GM18517 (cell line): ENCODE measurements around the gene CEP63.
A peak's percentile ranks its signal among the peaks of the same experiment; 100 is the strongest.
"Not testable (repeated sequence)": the region's sequence is repeated elsewhere in the genome, so short reads cannot be mapped to it uniquely, and the experiment has no call there.

Experiments
- ATAC-seq: cut with Tn5 transposase; IDR thresholded peaks from one replicate; pipeline ENCODE4 v1.9.1; 2021; ENCODE audit warnings: mild to moderate bottlenecking, moderate library complexity; ENCODE audit not compliant: unreplicated experiment

The CEP63 gene

DNA sequence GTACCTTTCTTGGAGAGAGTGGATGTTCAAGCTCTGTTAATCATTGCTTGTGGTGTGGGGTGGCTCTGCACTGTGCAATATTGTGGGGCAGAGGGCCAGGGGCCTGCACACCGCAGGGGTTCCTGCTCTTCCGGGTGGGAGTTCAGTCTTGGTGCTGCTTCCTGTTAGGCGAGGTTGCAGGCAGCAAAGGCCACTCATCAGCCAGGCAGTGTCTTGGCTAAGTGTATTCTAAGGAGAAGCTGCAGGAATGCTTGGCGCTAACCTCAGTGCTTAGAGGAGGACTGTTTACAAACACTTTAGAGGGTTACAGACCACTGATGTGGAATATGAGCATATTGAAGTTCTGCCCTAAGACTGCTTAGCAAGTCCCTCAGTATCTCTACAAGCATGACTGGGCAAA is 81.7 kb downstream of the CEP63 start:
- no peak for ATAC-seq

DNA sequence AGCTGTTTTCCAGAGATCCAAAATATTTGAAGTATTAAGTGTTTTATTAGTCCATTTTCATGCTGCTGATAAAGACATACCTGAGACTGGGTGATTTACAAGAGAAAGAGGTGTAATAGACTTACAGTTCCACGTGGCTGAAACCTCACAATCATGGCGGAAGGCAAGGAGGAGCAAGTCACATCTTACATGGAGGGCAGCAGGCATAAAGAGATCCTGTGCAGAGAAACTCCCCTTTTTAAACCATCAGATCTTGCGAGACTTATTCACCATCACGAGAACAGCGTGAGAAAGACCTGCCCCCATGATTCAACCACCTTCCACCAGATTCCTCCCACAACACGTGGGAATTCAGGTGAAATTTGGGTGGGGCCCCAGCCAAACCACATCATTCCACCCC is 82.9 kb downstream of the CEP63 start:
- ATAC-seq = no peak

DNA sequence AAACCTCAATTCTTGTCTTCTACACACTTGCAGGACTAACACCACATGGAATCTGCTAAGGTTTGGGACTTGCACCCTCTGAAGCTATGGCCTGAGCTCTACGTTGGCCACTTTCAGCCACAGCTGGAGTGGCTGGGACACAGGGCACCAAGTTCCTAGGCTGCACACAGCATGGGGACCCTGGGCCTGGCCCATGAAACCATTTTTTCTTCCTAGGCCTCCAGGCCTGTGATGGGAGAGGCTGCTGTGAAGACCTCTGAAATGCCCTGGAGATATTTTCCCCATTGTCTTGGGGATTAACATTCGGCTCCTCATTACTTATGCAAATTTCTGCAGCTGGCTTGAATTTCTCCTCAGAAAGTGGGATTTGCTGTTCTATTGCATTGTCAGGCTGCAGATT is 84.0 kb downstream of the CEP63 start:
- not testable (repeated sequence) for ATAC-seq

DNA sequence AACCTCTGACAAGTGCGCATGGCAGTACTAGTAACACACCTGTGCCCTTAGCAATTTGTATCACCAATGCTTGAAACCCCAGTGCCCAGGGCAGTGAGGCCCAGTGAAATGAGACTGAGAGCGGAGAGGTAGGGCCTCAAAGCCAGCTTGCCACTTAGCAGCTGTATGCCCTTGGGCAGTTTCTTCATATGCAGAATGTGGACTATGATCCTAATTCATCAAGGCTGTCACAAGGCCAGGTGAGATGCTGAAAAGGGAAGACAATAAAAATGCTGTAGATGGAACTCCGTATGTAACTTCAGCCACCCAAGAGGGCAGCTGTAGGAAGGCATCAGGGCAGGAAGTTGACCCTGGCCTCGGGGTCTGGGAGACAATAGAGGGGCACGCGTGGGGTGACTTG is 90.6 kb downstream of the CEP63 start:
- ATAC-seq = no peak

DNA sequence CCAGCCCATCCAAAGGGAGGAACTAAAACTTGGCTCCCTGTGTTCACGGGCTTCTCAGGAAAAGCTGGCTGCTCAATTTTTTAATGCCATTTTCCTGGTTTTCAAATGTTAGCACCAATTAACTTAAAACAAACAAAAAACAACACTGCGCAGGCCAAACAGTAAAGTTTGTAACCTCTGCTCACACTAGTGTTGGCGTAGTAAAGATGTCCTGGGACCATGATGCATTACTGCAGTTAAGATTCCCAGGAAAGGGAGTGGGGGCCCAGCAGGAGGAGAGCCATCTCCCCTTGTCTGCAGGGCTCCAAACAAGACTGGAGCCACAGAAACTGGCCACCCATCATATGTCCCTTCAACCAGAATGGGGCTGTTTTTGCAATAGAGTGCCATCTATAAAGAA is 91.0 kb downstream of the CEP63 start:
- ATAC-seq = no peak

DNA sequence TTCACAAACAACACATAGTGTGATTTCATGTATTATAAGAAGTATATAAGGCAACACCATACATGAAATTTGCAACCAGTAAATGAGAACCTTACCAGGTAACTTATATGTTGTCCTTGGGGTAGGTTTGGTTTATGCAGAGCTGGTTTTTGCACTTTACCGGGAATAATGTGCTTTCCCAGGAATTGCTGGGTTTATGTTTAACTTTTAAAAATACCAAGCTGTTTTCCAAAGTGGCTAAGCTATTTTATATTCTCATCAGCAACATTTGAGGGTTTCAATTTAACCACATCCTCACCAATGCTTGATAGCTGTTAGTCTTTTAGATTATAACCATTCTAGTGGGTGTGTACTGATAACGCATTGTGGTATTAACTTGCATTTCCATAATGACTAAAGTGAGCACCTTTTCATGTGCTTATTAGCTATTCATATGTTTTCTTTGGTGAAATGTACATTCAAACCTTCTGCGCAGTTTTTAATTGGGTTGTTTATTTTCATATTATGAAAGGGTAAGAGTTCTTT is 93.3 kb downstream of the CEP63 start:
- no peak for ATAC-seq

DNA sequence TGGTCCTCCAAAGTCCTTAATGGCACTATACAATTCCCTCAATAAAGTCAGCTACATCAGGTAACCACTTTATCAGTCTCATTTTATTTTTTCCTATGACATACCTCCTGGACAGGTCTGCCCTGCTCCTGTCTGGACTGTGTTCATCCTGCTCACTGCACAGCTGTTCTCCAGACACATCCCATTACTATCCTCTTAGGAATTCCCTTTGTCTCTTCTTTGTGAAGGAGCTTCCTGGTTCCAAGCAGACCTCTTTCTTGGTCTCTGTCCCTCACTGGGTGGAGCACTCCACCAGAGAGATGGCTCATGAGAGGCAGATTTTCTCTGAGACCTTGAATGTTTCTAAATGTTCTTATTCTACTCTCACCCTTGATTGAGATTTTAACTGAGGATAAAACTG is 104.9 kb downstream of the CEP63 start:
- ATAC-seq = no peak

DNA sequence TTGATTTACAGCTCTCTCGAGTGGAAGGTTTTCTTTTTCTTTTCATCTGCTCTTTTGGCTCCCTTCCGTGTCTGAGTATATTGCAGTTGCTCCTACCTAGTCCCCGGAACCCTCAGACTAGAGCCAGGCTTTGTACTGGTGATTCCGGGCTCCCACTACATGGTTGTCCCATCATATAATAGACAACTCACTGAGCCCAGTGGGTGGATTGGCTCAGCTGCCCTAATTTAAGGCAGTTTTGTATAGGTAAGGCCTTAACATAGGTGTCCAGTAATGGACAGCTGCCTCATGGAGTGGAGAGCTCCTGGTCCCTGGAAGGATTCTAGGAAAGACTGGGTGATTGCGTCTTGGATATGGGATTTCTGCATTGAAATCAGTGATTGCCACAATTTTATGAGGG is 106.9 kb downstream of the CEP63 start:
- no peak for ATAC-seq

DNA sequence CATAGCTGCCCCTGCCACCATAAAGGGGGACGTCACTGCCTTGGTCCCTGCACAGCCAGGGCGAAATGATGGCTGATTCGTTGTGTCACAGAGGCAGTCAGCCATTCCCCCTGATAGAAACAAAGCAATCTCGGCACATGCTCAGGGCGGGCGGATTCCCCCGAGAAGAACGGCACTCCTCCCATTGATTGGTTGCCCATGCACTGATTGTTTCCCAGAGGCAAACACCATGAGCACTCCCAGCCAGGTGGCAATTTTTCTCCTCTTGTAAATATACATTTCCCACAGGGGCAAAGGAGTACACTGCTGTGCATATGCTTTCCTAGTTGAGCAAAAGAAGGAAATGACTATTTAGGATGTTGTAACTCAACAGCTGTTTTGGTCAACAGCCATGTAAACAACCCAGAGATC is 108.5 kb downstream of the CEP63 start:
- no peak for ATAC-seq

DNA sequence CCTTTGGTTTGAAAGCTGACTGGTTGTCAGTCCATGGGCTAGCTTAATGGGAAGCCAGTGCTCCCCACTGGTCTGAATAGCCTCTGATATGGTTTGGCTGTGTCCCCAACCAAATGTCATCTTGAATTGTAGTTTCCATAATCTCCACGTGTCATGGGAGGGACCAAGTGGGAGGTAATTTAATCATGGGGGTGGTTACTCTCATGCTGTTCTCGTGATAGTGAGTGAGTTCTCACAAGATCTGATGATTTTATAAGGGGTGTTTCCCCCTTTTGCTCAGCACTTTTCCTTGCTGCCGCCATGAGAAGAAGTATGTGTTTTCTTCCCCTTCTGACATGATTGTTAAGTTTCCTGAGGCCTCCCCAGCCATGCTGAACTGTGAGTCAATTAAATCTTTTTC is 109.1 kb downstream of the CEP63 start:
- ATAC-seq = not testable (repeated sequence)

DNA sequence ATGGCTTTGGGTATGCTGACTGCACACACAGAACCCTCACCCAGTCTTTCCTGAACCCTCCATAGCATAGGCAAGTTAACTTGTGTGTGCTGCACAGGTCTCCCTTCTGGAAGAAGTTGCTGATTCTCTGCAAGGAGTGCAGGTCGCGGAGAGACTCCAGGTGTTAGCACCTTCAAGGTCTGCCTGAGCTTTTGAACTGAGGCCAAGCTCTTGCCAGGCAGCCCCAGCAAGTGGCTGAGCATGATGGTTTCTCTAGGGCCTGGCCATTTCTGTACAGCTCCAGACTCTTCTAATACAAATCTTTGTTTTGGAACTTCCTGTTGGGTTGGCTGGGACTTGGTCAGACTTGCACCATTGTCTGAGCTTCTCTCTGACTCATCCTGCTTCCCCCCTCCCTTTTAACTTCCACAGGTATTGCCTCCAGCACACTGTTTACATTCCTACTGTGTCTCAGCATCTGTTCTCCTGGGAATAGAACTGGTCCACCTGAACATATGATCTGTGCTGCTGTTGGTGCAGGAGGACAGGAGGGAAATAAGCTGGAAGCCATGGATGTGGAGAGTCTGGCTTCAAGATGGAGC is 111.6 kb downstream of the CEP63 start:
- no peak for ATAC-seq

DNA sequence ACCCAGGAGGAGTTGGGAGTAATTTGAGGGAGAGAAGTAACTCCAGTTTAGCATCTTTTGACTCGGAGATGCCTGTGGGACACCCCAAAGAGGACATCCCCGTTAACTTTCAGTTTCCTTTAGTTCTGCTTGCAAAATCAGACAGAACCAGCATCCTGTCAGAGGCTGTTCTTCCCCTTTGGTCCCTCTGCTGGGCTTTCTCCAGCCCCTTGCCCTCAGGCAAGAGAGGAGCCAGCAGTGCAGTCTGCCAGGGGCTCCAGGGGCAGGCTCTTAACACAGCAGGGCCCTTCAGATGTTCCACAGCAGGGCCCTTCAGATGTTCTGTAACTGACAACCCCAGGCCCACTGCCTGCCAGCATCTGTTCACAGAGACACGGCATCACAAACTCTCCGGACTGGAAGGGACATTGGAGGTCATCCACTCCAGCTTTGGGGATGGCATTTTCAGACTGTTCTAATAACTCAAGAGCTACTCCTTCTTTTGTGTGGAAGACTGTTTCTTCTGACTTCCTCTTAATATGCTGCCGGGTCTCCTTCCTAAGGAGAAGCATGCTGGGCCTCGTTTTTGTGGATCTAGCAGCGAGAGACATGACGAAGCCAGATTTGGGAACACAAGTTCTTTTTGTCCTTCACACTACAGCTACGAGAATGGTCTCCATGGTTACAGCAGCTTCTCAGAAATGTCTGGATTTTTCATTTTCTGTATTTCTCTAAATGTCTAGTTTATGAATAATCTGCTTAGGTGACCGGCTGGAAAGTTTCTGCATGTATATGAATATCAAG is 113.1 kb downstream of the CEP63 start:
- ATAC-seq = no peak

DNA sequence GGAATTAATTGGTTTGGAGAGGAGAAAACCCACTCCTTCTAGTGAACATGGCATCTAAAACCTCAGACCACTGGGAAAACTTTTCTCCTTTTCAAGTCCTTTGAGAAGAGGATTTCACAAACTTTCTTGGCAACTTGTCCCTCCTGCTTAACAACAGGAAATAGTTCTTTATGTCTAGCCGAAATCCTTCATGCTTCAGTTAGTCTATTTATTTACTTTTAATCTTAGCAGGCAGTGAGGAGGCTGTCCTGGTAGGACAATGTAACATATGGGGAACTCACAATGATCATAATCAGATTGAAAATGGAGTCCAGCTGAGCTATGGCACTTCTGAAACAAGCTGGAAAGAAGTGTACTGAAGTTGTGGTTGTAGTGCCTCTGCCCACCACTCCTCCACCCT is 114.3 kb downstream of the CEP63 start:
- ATAC-seq = no peak

DNA sequence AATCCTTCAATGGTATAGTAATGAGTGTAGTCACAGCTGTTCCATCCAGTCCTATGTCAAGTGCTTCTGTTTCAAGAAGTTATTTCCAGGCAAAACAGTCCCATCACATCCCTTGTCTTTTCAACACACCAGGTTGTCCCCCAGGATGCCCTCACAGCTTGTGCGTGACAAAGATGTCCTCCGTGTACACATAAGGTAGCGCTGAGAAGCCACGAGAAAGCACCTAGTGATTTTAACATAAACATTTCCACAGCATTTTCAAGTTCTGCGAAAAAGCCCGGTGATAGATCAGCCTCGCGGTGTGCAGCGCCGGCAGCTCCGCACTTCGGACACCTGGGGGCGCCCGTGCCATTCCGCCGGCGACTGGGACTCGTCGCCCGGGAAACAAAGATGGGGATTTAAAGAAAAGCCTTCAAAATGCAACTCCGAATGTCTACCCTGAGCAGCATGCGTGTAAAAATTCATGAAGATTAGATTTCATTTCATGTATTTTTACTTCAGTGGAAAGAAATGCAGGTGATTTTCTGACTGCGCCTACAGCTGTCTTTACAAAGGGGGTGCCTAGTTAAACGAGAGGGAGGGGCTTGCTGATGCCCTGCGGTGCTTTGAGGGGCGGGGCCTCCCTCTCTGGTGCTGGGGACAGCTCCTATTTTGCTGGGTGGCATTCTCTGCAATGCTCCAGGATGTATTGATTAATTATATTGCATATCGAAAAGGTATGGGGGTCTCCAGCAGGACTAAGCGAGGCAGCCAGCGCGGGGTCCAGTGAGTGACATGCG is 115.0 kb downstream of the CEP63 start:
- peak; percentile 63 for ATAC-seq

DNA sequence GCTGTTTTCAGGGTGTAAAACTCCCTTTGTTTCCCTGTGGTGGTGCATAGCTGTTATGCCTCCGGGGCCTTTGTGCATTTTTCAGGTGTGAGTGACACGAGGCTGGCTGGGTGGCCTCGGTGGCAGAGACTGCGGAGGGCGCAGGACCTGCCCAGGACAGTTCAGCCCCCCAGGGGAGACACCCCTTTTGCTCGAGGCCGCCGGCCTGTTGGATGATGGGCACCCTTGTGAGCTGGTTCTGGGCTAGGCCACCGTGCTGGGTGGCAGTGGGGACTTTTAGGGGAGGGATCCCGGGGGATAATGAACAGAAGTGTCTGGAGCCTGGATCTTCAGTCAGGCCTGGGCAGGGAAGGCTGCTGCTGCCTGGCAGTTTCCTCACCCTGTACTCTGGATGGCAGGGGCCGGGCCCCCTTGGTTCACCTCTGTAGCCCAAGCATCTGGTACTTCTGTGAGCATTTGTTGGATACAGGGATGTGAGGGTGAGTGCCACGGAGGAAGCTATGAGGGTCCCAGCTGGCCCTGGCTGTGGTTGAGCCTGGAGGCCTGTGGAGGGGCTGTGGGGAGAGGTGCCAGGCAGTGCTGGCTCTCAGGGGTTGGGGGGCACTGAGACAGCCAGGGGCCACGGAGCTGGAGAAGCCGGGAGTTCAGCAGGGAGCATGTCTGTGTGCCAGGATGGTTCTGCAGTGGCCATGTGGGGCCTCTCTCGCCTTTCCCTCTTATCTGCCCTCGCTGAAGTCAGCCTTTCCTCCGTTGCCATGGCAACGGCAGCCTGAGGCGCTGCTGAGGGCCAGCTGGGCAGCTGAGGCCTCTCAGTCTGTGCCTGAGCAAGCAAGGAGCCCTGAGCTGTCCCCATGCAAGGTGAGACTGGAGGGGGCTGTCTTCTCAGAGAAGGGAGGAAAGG is 115.9 kb downstream of the CEP63 start:
- ATAC-seq = no peak

DNA sequence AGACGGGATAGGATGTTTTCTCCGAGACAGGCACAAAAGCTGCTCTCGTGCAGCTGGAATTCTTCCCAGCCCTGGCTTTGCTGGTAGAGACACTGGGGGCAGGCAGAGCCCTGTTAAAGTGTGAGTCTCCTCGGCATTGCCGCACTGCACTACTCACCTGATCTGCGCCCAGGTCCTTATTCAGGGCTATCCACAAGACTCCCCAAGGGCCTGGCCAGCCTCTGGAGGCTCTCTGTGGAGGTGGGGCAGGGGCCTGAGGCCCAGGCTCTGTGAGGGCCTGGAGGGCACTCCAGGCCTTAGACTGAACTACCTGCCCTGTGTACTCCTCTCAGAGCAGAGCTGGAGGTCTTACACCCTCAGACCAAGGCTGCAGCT is 116.6 kb downstream of the CEP63 start:
- no peak for ATAC-seq

DNA sequence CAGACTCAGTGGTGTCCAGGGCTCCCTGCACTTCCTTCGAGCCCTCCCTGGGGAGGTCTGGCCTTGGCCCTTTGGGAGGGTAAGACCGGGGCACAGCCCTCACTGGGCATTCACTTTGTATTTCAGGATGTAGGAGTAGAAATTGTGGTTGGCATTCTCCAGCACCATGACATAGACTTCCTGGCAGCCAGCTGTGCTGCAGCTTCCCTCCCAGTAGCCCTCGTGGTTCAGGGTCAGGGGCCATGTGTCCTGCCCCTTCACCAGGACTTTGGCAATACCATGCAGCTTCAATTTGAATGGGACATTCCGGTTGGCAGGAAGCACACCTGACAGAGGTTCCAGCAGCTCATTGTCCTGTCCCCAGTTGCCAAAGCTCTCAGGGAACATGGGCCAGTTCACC is 117.6 kb downstream of the CEP63 start:
- no peak for ATAC-seq

DNA sequence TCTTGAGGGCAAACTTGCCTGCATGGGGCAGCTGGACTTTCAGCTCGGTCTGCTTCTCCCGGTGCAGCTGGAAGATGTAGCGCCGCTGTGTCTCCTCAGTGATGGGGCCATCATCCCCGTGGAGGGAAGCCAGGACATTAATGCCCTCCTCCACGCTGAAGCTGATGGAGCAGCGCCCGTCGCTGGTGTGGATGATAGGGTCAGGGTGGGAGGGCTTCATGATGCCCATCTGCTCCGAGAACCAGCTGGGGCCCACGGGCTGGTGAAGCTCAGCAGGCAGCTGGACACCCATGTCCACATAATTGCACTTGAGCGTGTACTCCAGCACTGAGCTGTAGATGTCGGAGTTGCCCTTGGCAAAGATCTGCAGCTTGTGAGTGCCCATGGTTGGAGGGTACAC is 118.1 kb downstream of the CEP63 start:
- ATAC-seq = no peak

DNA sequence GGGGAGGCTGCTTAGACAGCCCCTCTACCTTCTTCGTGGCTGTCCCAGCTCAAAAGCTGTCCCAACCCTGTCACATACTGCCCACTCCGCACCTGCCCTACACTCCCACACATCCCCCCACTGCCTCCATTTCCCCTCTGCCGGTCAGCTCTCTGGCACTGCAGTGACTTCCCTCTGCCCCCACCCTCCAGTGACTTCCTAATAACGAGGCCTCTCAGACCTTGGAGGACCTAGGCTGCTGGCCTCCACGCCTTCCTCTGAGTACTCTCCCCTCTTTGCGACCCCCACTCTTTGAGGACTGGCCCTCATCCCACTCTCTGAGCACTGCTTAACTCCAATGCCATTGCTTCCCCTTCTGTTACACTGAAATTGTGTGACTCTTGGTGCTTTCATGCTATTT is 119.7 kb downstream of the CEP63 start:
- ATAC-seq = no peak

DNA sequence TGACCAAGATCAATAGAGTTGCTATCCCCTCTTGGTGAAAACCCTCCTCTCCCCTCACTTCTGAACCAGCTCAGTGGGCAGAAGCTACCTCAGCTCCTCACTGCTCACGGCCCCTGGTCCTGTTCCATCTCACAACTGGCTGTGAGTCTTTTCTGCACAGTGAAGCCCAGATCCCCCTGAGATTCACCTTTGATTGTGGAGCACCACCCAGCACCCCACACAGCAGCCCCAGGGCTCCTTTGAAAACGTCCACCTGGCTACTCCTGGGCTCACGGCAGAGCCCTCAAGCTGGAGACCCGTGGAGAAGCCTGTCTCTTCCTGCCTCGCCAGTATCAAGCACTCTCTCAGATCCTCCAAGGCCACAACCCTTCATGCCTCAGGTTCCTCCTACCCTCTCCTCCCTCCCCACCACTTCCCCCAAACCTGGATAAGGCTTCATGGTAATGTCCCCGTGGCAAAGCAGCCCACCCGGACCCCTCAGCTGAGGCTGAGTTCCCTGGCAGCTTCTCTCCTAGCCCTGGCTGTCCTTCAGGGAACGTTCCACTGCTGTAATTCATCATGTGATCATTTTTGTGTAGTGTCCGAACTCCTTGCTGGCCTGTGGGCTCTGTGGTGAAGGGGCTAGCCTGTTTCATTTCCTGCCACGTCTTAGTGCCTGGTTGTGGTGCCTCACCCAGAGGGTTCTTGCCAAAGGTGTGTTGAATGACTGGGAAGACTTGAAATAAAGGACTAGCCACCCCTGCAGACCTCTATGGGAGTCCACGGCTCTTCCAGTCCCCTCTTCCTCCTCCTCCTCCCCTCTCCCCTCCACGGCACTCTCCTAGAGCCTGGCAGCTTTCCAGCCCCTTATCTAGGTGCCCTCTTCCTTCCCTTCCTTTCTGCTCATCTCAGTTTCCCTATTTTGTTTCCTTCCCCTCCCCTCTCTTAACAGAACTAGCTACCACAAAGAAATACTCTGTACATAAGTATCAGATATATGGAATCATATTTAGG is 120.5 kb downstream of the CEP63 start:
- no peak for ATAC-seq
